ENCODE results near the gene SYPL2.

SYPL2 gene

GRCh38 chr1:109521002-109521951 lies 54.9 kb downstream of the SYPL2 start:
- no peak for DNase-seq

DNA sequence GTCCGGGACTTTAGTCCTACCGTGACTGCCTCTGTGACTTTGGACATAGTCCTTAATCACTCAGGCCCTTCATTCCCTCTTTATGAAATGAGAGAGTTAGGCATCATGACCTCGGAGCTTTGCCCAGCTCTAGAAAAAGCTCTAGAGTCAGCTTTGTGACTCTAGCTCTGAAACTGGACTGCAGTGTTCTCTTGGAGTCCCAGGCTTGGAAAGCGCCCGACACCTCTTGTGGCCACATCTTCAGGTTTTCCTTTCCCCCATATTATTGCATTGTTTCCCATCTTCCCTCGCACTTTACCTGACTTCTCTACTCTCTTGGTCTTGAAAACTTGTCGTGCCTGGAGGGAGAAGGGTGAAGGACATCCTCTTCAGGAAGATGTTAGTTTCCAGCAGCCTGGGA lies 55.7 kb downstream of the SYPL2 start:
- DNase-seq = no peak

- no peak for DNase-seq
Measured at GRCh38 chr1:109523706-109524105, 57.4 kb downstream of the SYPL2 start.

GRCh38 chr1:109527098-109527811 lies 60.9 kb downstream of the SYPL2 start:
- DNase-seq = no peak

DNA sequence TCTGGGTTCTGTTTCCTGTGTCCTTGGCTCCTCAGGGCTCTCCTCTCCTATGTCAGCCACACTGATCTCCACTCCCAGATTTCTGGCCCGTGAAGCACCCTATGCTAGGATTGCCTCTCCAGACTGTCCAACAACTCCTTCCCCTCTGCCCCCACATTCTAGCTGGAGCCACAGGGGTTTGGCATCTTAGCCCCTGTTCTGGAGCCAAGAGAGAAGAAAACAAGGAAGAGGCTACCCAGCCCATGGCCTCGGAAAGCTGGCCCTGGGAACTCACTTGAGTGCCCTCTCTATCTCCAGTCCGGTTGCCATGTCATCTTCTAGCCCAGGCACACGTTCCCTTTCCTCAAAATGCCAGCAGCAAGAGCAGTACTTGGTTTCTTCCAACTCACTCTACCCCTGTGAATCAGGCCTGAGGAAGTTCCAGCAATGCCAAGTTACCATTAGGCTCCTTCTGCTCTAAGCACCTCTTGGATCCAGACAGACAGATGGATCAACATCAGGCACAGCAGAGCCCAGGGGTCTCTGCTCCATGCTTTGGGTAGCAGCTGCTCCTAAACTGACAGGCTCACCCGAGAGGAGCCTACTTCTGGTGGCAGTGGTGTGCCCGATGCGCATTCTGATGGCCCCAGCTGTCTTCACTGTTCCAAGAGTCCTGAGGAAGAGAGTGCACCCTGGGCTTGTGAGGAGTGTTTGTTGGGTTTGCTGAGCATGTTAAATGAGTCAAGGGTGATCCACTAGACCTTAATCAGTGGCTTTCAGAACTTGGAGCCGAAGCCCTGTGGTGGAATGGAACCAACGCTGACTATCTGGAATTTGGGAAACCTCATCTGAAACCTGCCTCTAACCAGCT lies 61.7 kb downstream of the SYPL2 start:
- DNase-seq = no peak

GRCh38 chr1:109528712-109529111 lies 62.4 kb downstream of the SYPL2 start:
- no peak for DNase-seq

DNA sequence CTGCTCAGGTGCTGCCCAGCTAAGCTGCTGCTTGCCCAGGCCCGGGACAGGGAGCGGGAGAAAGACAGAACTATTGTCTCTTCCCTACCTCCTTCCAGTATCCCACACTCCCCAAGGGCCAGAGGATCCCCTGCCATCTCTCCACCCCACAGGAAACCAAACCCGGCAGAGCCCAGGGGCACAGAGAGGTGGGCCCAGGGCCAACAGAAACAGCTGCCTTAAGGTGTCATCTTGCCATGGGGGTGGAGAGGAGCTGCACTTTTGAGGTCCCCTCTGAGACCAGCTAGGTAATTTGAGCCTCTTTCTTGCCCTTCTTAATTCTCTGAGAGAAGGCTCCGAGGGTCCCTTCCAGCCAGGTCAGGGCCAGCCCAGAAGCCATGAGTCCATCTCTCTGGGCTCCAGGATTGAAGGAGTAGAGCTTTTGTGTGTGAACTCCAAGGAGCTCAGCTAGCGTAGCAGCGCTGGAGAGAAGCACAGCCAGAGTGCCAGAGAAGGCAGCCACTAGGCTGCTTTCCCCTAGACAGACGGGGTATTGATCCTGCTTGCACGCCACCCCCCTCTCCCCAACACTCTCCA lies 63.6 kb downstream of the SYPL2 start:
- DNase-seq = no peak

DNA sequence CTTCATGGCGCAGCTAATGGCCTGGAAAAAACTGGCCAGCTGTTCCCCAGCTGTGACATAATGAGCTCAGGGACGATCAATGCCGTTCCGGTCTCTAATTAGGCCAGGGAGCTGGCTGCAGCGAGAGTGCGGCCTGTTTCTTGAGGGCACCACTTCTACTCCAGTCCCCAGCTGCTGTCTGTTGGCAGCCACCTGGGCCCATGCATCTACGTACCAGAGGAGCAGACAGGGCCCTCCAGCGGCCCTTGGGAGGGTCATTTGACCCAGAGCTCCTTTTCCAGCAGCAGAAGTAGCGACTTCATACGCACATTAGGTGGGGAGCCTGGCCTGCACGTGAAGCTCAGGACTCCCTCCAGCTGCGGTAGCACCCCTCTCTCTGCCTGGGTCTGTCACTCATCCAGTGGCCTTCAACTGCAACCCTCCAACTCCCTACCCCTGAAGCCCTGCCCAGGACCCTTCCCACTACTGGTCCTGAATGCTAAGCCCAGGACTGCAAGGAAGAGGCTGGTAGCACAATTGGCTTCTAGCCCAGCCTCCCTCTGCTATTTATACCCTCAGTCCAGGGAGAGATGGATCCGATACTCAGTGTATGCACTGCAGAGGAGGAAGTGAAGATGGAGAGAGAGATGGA lies 64.2 kb downstream of the SYPL2 start:
- no peak for DNase-seq

GRCh38 chr1:109531380-109531779 lies 65.0 kb downstream of the SYPL2 start:
- no peak for DNase-seq
